Measurements from ENCODE around the gene ZDHHC11B.
"Not testable (repeated sequence)": the region's sequence is repeated elsewhere in the genome, so short reads cannot be mapped to it uniquely, and the experiment has no call there.

GRCh38 chr5:797986-798385 lies 13.5 kb upstream of the ZDHHC11B start:
- not testable (repeated sequence) for TF ChIP-seq REST (IDR thresholded peaks at IDR 0.05; ENCODE audit: insufficient replicate concordance, low read depth); CTCF (IDR thresholded peaks at IDR 0.05; ENCODE audit: insufficient read depth, low read length); SPI1 (IDR thresholded peaks at IDR 0.05; ENCODE audit: borderline replicate concordance, low read depth); POLR2AphosphoS5 (IDR thresholded peaks at IDR 0.05; ENCODE audit: low read depth); GABPA (IDR thresholded peaks at IDR 0.05; ENCODE audit: low read depth)
